Anterior cingulate cortex (tissue), 58 donors: ENCODE results near the gene CAMSAP1.

Source experiments
- DNase-seq, 58 donors: peaks; one replicate each; lab custom pipeline; 2025; lab: John Stamatoyannopoulos, UW

CAMSAP1 gene

DNA sequence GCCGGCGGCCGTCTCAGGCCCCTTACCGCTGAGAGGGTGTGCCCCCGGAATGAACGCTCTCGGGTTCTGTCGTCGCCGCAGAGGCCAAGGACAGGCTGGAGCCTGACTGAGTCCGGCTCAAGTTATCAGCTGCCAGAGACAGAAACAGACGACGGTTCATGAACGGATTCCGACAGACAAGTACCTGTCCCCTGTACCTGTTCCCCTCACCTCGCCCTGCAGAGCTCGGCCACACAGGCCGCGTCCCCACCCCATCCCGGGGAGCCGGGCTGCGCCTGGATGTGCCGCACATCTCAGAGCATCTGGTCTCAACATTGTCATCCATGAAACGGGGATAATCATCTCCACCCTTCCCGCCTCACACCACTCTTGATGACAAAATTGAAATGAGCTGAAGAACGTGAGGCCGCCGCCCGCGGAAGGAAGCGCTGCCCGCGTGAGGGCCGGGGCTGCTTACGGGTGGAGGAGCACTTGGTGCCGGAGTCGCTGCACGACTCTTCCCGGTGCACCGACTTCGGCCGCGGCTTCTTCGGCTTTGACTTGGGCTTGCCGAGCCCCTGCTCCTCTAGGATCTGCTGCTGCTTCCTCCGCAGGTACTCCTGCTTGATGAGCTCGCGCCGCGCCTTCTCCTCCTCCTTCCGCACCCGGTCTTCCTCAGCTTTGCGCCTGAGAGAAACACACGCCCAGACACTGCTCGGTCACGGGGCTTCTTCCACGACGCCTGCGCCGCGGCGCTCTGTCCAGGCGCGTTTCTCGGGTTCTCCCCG lies 89.2 kb downstream of the CAMSAP1 start:
- DNase-seq = no peak

DNA sequence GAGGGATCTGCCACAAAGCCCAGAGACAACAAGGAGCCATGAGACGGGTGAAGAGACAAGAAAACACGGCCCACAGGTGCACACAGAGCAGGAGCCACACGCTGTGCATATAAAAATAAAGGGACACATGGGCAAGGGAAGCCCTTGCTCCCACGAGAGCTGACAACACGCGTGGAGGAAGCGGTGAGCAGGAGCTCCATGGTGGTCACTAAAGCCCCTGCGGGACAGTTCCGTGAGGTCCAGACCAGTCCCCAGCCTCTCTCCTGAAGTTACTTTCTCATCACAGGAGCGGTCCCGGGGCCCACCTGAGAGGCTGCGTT lies 90.7 kb downstream of the CAMSAP1 start:
- DNase-seq = no peak

DNA sequence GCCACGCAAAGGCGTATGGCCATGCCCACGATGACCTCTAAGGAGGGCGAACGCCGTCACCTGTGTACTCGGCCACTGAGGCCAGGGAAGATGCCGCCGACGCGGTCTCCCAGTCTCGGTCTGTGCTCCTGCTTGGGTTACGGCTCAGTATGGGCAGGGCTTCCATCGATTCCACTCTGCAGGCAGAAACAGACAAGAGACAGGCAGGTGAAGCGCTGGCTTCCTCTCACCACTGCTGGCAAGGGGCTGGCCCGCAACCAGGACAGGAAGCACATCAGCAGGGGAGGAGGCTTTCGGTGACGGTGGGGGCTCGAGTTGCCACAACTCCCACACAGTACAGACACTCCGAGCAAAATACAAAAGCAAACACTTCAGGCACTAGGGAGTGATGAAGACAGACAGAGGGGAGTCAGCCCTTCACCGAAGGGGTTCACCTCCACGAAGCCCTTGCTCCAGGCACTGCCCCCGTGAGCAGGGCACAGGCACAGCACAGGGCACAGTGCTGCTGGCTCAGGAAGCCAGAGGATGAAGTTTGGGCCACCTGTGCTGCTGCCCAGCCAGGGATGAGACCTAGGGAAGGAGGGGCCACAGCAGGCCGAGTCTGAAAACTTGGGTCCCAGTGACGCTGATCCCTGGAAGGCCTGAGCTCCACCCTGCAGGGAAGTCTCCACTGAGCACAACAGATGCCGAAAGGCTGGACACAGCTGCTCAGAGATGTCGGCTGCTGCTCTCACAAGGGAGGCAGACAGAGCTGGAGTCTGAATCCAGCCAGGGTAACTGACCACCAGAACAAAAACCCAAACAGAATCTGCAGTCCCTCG lies 91.3 kb downstream of the CAMSAP1 start:
- DNase-seq = no peak

- no peak for DNase-seq
Measured at GRCh38 chr9:135815413-135815812, 91.9 kb downstream of the CAMSAP1 start.

GRCh38 chr9:135814421-135815095 lies 92.8 kb downstream of the CAMSAP1 start:
- no peak for DNase-seq

DNA sequence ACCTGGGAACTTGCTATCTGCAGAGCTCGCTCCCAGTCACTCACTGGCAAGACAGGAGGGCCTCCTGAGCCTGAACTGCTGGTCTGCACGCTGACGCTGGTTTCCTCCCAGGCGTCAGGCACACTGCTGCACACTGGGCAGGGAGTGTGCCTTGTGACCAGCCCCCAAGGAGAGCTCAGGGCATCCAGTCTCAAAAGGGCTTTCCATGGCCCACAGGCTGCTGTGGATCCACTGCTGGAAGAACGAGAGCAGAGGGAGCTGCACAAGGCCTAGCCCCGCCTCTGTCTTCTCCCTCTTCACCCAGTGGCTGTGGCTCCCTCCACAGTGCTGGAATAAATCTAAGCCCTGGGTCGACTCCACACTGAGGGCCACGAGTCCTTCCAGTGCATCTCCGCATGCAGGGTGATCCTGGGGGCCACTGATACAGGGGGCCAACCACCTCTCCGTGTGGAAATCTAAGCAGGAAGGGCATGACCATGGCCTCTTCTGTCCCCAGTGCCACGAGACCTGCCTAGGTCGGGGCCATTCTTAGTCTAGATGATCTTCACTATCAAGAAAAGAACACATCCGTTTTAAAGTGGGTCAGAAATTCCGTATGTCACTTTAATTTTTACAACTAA lies 93.6 kb downstream of the CAMSAP1 start:
- no peak for DNase-seq

- no peak for DNase-seq
Measured at GRCh38 chr9:135812961-135813360, 94.4 kb downstream of the CAMSAP1 start.

DNA sequence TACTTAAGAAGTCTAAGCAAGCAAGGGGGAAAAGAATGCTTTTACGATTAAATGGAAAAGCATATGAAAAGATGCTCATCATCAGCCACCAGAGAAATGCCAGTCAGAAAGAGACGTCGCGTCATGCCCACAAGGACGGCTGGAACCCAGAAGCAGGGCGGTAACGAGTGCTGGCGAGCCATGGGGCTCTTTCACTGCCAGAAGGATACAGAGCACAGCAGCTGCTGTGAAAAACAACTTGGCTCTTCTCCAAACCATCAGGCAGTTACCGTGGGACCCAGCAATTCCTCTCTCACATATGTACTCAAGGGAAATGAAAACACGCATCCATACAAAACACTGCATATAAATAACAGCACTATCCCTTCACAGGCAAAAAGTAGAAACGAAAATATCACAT lies 95.5 kb downstream of the CAMSAP1 start:
- DNase-seq = peak in 44 of 58 donors; percentile 9 to 82 (median 40)

GRCh38 chr9:135810806-135811575 lies 96.4 kb downstream of the CAMSAP1 start:
- peak in 1 of 58 donors; percentile 34 for DNase-seq

DNA sequence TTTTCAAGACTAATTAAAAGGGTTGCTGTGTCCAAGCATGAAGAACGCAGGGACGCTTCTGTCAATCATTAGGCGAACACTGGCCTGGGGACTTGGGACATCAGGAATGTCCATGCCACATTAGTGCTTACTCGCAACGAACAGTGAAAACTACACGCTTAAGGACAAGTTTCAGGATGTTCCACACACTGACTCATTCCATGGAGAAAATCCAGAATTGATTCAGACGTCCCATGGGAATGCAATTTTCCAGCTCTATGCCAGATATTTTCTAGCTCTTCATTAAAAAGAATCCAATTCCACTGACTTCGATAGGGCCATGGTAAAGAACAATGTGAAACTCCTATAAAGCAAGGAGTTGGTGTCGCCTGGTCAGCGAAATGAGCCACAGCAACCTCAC lies 98.2 kb downstream of the CAMSAP1 start:
- DNase-seq = no peak

DNA sequence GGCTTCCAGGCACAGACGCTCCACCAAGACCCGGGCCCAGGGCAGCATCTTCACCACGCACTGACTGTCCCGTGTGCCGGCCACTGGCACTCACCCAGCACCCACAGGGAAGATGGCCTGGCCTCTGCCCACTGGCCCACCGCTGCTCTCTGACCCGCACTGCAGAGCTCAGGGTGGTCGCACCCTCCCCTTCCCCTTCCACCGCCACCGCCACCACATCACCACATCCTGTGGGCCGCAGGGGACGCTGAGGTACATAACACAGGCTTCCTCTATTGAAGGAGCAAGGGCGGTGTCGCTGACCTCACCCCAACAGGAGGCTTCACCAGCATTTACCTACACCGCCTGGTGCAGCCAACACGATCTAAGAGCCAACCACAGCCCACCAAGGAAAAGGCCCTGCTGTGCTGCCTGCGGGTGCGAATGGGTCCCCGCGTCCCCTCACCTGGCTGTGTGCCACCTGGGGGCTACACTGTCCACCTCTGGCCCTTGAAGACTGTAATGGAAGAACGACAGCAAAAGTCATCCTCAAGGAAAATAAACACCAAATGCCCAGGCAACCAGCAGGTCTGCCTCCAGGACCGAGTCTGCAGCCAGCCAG lies 101.8 kb downstream of the CAMSAP1 start:
- DNase-seq = no peak

GRCh38 chr9:135804581-135805421 lies 102.5 kb downstream of the CAMSAP1 start:
- DNase-seq = peak in 1 of 58 donors; percentile 11

- no peak for DNase-seq
Measured at GRCh38 chr9:135803441-135803840, 103.9 kb downstream of the CAMSAP1 start.

DNA sequence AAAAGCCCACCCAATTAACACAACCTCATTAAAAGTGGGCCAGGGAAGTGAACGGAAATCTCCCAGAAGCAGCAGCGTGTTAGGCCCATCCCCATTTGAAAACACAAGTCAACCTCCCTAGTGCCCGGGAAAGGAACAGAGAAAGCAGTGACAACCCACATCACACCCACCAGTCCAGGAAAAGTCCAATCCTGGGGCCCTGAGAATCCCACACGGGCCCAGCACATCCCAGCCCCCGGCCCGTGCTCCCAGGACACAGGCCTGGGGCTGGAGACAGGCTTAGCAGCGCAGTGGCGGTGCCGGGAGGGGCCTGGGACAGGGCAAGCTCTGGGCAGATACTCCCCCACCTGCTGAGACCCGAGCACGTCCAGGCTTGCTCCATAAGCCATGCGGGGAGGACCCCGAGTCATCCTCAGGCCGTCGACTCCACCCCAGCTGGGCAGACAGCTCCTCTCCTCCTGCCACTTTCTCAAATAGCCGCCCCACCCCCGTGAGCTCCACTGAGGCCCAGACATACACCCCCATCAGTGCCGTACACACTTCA lies 104.4 kb downstream of the CAMSAP1 start:
- DNase-seq = no peak

DNA sequence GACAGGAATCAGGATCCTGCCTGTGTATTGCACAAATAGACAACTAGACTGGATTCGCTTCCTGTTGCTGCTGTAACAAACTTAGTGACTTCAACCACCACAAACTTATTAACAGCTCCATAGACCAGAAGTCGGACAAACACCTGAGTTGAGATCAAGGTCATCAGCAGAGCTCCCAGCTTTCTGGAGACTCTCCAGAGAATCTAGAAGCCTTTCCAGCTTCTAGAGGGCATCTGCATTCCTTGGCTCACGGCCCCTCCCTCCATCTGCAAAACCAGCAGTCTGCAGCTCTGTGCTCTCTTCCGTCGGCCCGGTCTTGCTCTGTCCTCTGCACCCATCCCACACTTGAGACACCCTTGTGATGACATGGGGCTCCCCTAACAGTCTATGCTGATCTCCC lies 106.3 kb downstream of the CAMSAP1 start:
- no peak for DNase-seq

- no peak for DNase-seq
Measured at GRCh38 chr9:135799261-135799660, 108.1 kb downstream of the CAMSAP1 start.

- no peak for DNase-seq
Measured at GRCh38 chr9:135798263-135798585, 109.1 kb downstream of the CAMSAP1 start.

DNA sequence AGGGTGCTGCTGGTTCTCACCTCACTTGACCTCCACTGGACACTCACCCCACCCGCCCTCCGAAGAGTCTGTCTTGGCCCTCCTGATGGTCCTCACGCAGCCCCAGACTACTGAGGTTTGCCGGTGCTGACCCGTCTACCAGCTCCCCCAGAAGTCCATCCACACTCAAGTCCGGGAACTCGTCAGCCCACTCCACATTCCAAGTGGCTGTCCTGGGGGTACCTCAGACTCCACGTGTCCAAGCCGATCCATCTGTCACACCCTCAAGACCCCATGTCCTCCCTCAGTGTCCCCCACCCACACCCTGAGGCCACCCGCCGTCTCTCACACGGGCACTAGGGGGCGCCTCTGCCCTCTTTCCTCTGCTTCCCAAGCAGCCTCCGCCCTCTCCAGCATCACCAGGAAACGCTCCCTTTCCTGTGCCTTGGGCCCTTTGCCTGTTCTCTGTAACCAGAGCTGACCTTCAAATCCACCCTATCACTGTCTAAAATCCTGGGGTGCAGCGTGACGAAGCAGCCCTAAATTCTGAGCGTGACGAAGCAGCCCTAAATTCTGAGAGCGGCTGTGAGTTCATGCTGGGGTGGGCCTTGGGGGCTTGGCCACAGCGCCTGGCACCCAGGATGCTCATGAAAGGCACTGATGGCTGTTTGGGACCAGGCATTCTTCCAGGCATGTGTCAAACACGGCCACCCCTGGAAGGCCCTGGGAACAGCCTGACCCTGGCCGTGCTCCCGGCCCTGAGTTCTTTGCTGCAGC lies 109.7 kb downstream of the CAMSAP1 start:
- peak in 33 of 58 donors; percentile 10 to 62 (median 27) for DNase-seq
